Measurements from ENCODE around the gene IMP4.

DNA sequence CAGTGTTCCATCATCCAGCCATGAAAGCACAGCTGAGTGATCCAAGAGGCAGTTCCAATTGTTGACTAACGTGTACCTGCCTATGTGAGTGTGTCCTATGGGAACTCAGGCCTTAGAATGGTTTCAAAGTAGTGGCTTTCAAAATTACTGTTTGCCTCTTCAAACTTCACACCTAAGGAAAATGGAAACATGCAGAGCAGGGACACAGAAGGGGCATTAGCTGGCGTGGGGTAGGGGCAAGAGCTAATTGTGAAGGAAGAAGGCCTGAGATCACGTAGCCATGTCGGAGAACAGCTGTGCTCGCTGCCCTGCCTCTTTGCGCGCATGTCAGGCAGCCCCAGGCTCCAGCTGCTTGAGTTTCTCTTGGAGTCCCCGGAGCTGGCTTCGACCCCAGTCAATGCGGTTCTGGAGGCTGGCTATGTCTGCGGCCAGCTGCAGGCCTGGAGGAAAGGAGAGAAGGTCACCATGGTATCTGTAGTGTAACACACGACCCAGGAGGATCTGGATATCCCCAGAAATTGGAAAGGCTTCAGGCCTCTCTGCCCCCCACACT is 3.8 kb upstream of the IMP4 start:
- TF ChIP-seq POLR2AphosphoS5 (IDR thresholded peaks at IDR 0.05), result no peak
- TF ChIP-seq, protein P1, sequence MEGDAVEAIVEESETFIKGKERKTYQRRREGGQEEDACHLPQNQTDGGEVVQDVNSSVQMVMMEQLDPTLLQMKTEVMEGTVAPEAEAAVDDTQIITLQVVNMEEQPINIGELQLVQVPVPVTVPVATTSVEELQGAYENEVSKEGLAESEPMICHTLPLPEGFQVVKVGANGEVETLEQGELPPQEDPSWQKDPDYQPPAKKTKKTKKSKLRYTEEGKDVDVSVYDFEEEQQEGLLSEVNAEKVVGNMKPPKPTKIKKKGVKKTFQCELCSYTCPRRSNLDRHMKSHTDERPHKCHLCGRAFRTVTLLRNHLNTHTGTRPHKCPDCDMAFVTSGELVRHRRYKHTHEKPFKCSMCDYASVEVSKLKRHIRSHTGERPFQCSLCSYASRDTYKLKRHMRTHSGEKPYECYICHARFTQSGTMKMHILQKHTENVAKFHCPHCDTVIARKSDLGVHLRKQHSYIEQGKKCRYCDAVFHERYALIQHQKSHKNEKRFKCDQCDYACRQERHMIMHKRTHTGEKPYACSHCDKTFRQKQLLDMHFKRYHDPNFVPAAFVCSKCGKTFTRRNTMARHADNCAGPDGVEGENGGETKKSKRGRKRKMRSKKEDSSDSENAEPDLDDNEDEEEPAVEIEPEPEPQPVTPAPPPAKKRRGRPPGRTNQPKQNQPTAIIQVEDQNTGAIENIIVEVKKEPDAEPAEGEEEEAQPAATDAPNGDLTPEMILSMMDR (IDR thresholded peaks at IDR 0.05; ENCODE audit: poor library complexity, severe bottlenecking), result no peak
- no peak for TF ChIP-seq EZH2 (IDR thresholded peaks at IDR 0.05; ENCODE audit: borderline replicate concordance, insufficient read depth, low read length, poor library complexity, severe bottlenecking)
- no peak for TF ChIP-seq TAF1 (IDR thresholded peaks at IDR 0.05; ENCODE audit: low read depth)
- TF ChIP-seq EP300 (conservative IDR thresholded peaks at IDR 0.05; ENCODE audit: poor library complexity, severe bottlenecking), result no peak

All from neural cell (in vitro differentiated cells).